ENCODE data around the gene LPP. TPM values are rescaled to one million over a fixed set of nuclear protein-coding genes. Genes with fewer than 3 reads are reported as not detected.

The LPP gene
- polyA plus RNA-seq, 3 donors = 14.1 to 23.2 (median 15.3) TPM

DNA sequence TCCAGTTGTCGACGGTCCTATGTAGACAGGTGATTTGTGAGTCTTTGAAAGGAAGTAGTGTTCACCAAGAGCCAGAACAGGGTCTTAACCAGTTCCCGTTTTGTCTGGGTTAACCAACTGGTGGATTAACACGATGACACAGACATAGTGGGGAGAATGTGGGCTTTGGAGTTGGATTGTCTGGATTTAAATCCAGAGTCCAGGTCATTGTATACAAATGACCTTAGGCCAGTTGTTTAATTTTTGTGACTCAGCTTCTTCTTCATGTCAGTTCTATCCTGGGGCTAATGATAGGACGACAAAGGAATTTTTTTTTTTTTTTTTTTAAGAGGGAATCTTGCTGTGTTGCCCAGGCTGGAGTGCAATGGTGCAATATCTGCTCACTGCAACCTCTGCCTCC is 126.7 kb downstream of the LPP start:
- no peaks in the 10 kb centered on the region for H4K20me1 ChIP-seq (ENCODE audit: insufficient read depth, low read length)
- H3K36me3 Mint-ChIP-seq = peaks cover 5 to 21% of the 10 kb centered on the region in 2 donors
- peaks cover 3% of the 10 kb centered on the region for H3K4me1 Mint-ChIP-seq
- H3K27me3 ChIP-seq (ENCODE audit: control insufficient read depth in 2 of 2, insufficient read depth in 2 of 2, low read length in 2 of 2) = no peaks in the 10 kb centered on the region
- TF ChIP-seq CTCF (IDR thresholded peaks at IDR 0.05) = no peak
- H3K9me3 Mint-ChIP-seq = no peaks in the 10 kb centered on the region
- no peak overlapping the region for H2AFZ ChIP-seq (ENCODE audit: insufficient read depth, low read depth, low read length, poor library complexity, severe bottlenecking)
- no peak overlapping the region for H3K27ac Mint-ChIP-seq
- H3K9me3 ChIP-seq (replicated peaks in 1 of 2; ENCODE audit: control insufficient read depth in 1 of 2, insufficient read depth in 1 of 2, low read length in 2 of 2) = no peaks in the 10 kb centered on the region
- H3K27me3 Mint-ChIP-seq (ENCODE audit: low read depth in 3 of 3) = peaks cover 0 to 2% (median 0%) of the 10 kb centered on the region in 3 donors
- H3K9ac ChIP-seq (ENCODE audit: insufficient read depth, low read length, poor library complexity, severe bottlenecking) = no peak overlapping the region
- H3K79me2 ChIP-seq (ENCODE audit: insufficient read depth, low read length) = no peaks in the 10 kb centered on the region
- no peak overlapping the region for H3K4me2 ChIP-seq (replicated peaks; ENCODE audit: extremely low read depth, low read length, poor library complexity, severe bottlenecking)
- intact Hi-C loops (cut with micrococcal nuclease) = no loop called here
- H3K4me1 ChIP-seq (ENCODE audit: control insufficient read depth in 1 of 2, insufficient read depth in 2 of 2, low read length in 2 of 2) = no peaks in the 10 kb centered on the region
- no peak overlapping the region for H3K4me3 ChIP-seq (replicated peaks in 1 of 3; ENCODE audit: low read depth in 2 of 3, low read length in 3 of 3)
- H3K27ac ChIP-seq (ENCODE audit: low read depth in 1 of 2, low read length in 2 of 2) = no peak overlapping the region
- WGBS (ENCODE audit: insufficient coverage) = 93% methylated on average over 4 of the region's 5 CpGs
- peaks cover 2 to 10% of the 10 kb centered on the region in 2 donors for H3K36me3 ChIP-seq (replicated peaks in 1 of 2; ENCODE audit: control insufficient read depth in 1 of 2, insufficient read depth in 2 of 2, low read length in 2 of 2)
- DNase-seq = no peak
- no peak overlapping the region for H3K4me3 Mint-ChIP-seq

DNA sequence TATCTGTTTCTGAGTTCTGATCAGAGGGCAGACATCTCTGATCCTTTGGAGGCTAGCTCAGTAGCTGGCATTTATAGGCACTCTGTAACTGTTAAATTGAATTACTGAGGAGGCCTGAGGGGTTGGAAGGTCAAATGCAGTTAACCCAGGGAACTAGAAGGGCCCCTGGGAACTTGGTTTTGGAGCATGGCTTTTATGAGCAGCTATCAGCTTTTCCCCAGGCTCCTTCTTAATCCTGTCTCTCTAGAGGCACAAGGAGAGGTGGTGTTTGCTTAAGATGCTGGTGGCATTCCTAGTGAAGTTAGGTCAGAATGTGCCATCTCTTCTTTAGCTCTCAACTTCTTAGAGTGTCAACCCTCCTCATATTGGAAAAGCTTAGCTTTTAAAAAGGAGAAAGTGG is 128.9 kb downstream of the LPP start:
- no peak overlapping the region for H3K4me3 ChIP-seq (replicated peaks in 1 of 3; ENCODE audit: low read depth in 2 of 3, low read length in 3 of 3)
- H3K4me1 ChIP-seq (ENCODE audit: control insufficient read depth in 1 of 2, insufficient read depth in 2 of 2, low read length in 2 of 2) = no peaks in the 10 kb centered on the region
- H3K4me2 ChIP-seq (replicated peaks; ENCODE audit: extremely low read depth, low read length, poor library complexity, severe bottlenecking) = no peak overlapping the region
- no peak overlapping the region for H3K9ac ChIP-seq (ENCODE audit: insufficient read depth, low read length, poor library complexity, severe bottlenecking)
- H3K9me3 ChIP-seq (replicated peaks in 1 of 2; ENCODE audit: control insufficient read depth in 1 of 2, insufficient read depth in 1 of 2, low read length in 2 of 2) = no peaks in the 10 kb centered on the region
- no peak overlapping the region for H3K27ac ChIP-seq (ENCODE audit: low read depth in 1 of 2, low read length in 2 of 2)
- intact Hi-C loops (cut with micrococcal nuclease) = no loop called here
- H2AFZ ChIP-seq (ENCODE audit: insufficient read depth, low read depth, low read length, poor library complexity, severe bottlenecking) = no peak overlapping the region
- H3K27ac Mint-ChIP-seq = no peak overlapping the region
- H3K27me3 ChIP-seq (ENCODE audit: control insufficient read depth in 2 of 2, insufficient read depth in 2 of 2, low read length in 2 of 2) = no peaks in the 10 kb centered on the region
- no peaks in the 10 kb centered on the region for H4K20me1 ChIP-seq (ENCODE audit: insufficient read depth, low read length)
- no peaks in the 10 kb centered on the region for H3K79me2 ChIP-seq (ENCODE audit: insufficient read depth, low read length)
- H3K36me3 ChIP-seq (replicated peaks in 1 of 2; ENCODE audit: control insufficient read depth in 1 of 2, insufficient read depth in 2 of 2, low read length in 2 of 2) = no peaks in the 10 kb centered on the region
- no peaks in the 10 kb centered on the region for H3K9me3 Mint-ChIP-seq
- no peak for DNase-seq
- peaks cover 11 to 24% of the 10 kb centered on the region in 2 donors for H3K36me3 Mint-ChIP-seq
- no peak for TF ChIP-seq CTCF (IDR thresholded peaks at IDR 0.05)
- no peak overlapping the region for H3K4me3 Mint-ChIP-seq
- H3K4me1 Mint-ChIP-seq = peaks cover 3% of the 10 kb centered on the region
- H3K27me3 Mint-ChIP-seq (ENCODE audit: low read depth in 3 of 3) = peaks cover 0 to 2% (median 0%) of the 10 kb centered on the region in 3 donors

All from CD14-positive monocyte (primary cell).